ENCODE measurements around the gene RBP7. TPM values are rescaled to one million over a fixed set of nuclear protein-coding genes. Genes with fewer than 3 reads are reported as not detected.

The RBP7 gene
- total RNA-seq, 4 donors from 2014 or later: 2.3 TPM; not detected in 3

DNA sequence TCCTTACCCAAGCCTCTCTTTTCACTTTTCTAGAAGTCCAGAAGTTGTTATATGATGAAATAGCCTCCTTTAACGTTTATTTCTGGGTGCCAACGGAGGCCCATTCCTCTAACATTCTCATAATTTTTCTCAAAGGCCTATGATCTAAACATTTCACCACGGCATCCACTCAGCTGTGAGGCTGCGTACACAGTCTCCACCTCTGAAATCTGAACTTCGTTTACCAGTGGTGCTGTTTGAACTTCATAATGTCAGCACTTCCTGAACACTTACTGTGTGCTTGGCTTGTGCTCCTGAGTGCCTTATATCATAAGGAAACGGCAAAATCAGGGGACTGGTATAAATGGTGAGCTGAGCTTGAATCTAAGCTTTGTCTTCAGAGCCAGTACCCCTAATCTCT is 12.0 kb upstream of the RBP7 start:
- Histone ChIP-seq H3K27ac (no peak overlapping the region), H3K9me3 (no peaks in the 10 kb centered on the region), H3K4me1 (no peaks in the 10 kb centered on the region), H3K4me3 (no peak overlapping the region), H3K27me3 (no peaks in the 10 kb centered on the region), H3K36me3 (peaks cover 0 to 38% (median 0%) of the 10 kb centered on the region in 3 donors)
- DNase-seq: no peak
- TF ChIP-seq, protein P1, sequence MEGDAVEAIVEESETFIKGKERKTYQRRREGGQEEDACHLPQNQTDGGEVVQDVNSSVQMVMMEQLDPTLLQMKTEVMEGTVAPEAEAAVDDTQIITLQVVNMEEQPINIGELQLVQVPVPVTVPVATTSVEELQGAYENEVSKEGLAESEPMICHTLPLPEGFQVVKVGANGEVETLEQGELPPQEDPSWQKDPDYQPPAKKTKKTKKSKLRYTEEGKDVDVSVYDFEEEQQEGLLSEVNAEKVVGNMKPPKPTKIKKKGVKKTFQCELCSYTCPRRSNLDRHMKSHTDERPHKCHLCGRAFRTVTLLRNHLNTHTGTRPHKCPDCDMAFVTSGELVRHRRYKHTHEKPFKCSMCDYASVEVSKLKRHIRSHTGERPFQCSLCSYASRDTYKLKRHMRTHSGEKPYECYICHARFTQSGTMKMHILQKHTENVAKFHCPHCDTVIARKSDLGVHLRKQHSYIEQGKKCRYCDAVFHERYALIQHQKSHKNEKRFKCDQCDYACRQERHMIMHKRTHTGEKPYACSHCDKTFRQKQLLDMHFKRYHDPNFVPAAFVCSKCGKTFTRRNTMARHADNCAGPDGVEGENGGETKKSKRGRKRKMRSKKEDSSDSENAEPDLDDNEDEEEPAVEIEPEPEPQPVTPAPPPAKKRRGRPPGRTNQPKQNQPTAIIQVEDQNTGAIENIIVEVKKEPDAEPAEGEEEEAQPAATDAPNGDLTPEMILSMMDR (IDR thresholded peaks at IDR 0.05): no peak
- TF ChIP-seq POLR2A (IDR thresholded peaks at IDR 0.05): no peak

DNA sequence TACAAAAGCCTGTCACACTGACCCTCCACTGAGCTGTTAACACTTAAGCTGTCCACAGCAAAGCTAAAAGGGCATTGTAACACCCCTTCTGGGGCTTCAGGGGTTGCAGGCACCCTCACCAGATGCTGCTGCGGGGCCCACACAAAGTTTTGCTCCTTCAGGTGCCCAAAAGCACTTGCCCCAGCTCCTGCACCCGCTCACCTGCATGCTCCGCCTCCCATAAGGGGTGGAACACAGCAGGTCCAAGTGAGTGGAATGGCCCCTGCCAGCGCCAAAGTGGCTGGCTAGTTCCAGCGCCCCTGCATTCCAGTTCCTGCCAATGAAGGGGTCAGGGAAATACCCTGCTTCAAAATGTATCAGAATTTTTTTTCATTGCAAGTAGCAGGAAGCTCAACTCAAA is 7.3 kb upstream of the RBP7 start:
- TF ChIP-seq POLR2A (IDR thresholded peaks at IDR 0.05): no peak
- TF ChIP-seq, protein P1 (IDR thresholded peaks at IDR 0.05): no peak
- H3K27ac ChIP-seq: no peak overlapping the region
- no peaks in the 10 kb centered on the region for H3K36me3 ChIP-seq
- H3K4me1 ChIP-seq: no peaks in the 10 kb centered on the region
- DNase-seq: no peak
- H3K9me3 ChIP-seq: no peaks in the 10 kb centered on the region
- H3K4me3 ChIP-seq: no peak overlapping the region
- H3K27me3 ChIP-seq: no peaks in the 10 kb centered on the region

DNA sequence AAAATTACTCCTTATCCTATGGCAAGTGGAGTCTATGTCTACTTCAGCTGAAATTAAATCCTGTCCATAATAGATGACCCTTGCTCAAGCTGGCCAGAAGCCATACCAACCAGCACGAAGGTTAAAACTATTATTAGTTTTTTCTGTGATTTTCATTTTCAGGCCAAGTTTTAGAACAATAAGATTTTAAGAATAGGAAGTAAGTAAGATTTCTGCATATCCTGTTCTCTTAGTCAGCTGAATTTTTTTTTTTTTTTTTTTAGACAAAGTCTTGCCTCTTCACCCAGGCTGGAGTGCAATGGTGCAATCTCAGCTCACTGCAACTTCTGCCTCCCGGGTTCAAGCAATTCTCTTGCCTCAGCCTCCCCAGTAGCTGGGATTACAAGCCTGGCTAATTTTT is 6.1 kb upstream of the RBP7 start:
- DNase-seq: no peak
- H3K4me1 ChIP-seq: no peaks in the 10 kb centered on the region
- H3K27ac ChIP-seq: no peak overlapping the region

DNA sequence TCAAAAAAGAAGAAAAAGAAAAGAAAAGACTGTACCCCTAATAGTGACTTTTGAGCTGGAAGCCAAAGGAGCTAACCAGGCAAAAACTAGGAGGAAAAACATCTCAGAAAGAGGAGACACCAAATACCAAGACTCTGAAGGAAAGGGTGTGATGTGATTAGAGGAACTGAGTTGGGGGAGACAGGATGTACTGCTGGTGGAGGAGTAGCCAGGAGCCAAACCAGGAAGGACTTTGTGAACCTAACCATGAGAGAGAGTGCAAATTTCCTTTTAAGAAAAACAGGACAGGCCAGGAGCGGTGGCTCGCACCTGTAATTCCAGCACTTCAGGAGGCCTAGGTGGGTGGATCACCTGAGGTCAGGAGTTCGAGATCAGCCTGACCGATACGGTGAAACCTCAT is 4.1 kb upstream of the RBP7 start:
- Histone ChIP-seq H3K27ac (no peak overlapping the region), H3K4me3 (no peak overlapping the region), H3K27me3 (peaks cover 0 to 9% of the 10 kb centered on the region in 2 donors), H3K9me3 (no peaks in the 10 kb centered on the region), H3K36me3 (no peaks in the 10 kb centered on the region), H3K4me1 (peaks cover 0 to 12% (median 7%) of the 10 kb centered on the region in 4 donors)
- no peak for DNase-seq
- no peak for TF ChIP-seq POLR2A (IDR thresholded peaks at IDR 0.05)
- TF ChIP-seq, protein P1 (IDR thresholded peaks at IDR 0.05): no peak

More for the DNA sequence above, 6.1 kb upstream of the RBP7 start:
- TF ChIP-seq, protein P1 (IDR thresholded peaks at IDR 0.05): no peak
- no peak for TF ChIP-seq POLR2A (IDR thresholded peaks at IDR 0.05)
- Histone ChIP-seq H3K27me3 (no peaks in the 10 kb centered on the region), H3K4me3 (no peak overlapping the region), H3K36me3 (no peaks in the 10 kb centered on the region), H3K9me3 (no peaks in the 10 kb centered on the region)

DNA sequence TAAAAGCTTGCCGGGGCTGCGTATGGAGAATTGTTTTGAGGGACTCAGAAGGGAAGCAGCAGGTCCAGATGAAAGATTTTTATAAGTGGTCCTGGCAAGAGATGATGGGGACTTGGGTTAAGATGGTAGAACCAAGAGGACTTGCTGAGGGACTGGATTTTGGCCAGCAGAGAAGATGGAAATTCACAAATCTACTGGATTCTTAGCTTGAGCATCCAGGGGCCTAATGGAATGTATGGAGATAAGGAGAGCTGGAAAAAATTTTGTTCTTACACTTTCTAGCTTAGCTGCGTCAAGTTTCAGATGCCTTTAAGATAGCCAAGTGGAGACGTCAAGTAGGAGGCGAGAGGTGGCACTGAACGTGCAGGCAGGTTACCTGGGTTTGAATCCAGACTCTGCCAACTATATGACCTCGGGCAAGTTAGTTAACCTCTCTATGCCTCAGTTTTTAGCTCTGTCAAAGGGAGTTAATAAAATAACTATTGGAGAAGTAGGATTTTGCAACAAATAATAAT is 3.4 kb upstream of the RBP7 start:
- Histone ChIP-seq H3K4me3 (no peak overlapping the region), H3K4me1 (peaks cover 0 to 15% (median 7%) of the 10 kb centered on the region in 4 donors), H3K9me3 (no peaks in the 10 kb centered on the region), H3K36me3 (no peaks in the 10 kb centered on the region), H3K27ac (no peak overlapping the region), H3K27me3 (peaks cover 0 to 9% of the 10 kb centered on the region in 2 donors)
- TF ChIP-seq, protein P1 (IDR thresholded peaks at IDR 0.05): no peak
- no peak for TF ChIP-seq POLR2A (IDR thresholded peaks at IDR 0.05)
- DNase-seq: no peak
